H9 (cell line): ENCODE measurements around the gene BACH2. TPM values are rescaled to one million over a fixed set of nuclear protein-coding genes. Genes with fewer than 3 reads are reported as not detected.

Source experiments
- DNase-seq: peaks from one replicate; pipeline ENCODE4 v3.0.0-alpha.2; 2017
- H2AFZ ChIP-seq: one replicate; pipeline ENCODE4 v1.6.1; 2013; ENCODE audit warnings: mild to moderate bottlenecking, low read length, control low read depth, moderate library complexity
- H2AK5ac ChIP-seq: 2 replicates; pipeline ENCODE4 v1.6.1; 2013; ENCODE audit warnings: low read length, control low read depth, mixed read lengths; ENCODE audit not compliant: insufficient read length
- H2BK120ac ChIP-seq: one replicate; pipeline ENCODE4 v1.6.1; 2013; ENCODE audit warnings: low read depth, mild to moderate bottlenecking, low read length, control low read depth, inconsistent platforms; ENCODE audit not compliant: poor library complexity, severe bottlenecking
- H2BK12ac ChIP-seq: 2 replicates; pipeline ENCODE4 v1.6.1; 2013; ENCODE audit warnings: low read length, control low read depth, mixed read lengths, low read depth; ENCODE audit not compliant: insufficient read length
- H2BK15ac ChIP-seq: 2 replicates; pipeline ENCODE4 v1.6.1; 2013; ENCODE audit warnings: low read depth, low read length, control low read depth
- H2BK20ac ChIP-seq: one replicate; pipeline ENCODE4 v1.6.1; 2013; ENCODE audit warnings: low read depth, mild to moderate bottlenecking, low read length, control low read depth, inconsistent platforms; ENCODE audit not compliant: poor library complexity, severe bottlenecking
- H2BK5ac ChIP-seq: 2 replicates; pipeline ENCODE4 v1.6.1; 2013; ENCODE audit warnings: low read length, control low read depth, mixed read lengths; ENCODE audit not compliant: insufficient read length
- H3K14ac ChIP-seq: 2 replicates; pipeline ENCODE4 v1.6.1; 2013; ENCODE audit warnings: low read length, control low read depth; ENCODE audit not compliant: insufficient read depth
- H3K18ac ChIP-seq: 2 replicates; pipeline ENCODE4 v1.6.1; 2013; ENCODE audit warnings: low read depth, mild to moderate bottlenecking, mixed read lengths, low read length, control low read depth; ENCODE audit not compliant: insufficient read length
- H3K23ac ChIP-seq: 2 replicates; pipeline ENCODE4 v1.6.1; 2013; ENCODE audit warnings: low read length, control low read depth, mixed read lengths, low read depth; ENCODE audit not compliant: insufficient read length
- H3K23me2 ChIP-seq: 2 replicates; pipeline ENCODE4 v1.6.1; 2013; ENCODE audit warnings: low read depth, mild to moderate bottlenecking, mixed read lengths, low read length, control low read depth; ENCODE audit not compliant: insufficient read length, poor library complexity, severe bottlenecking
- H3K27ac ChIP-seq: 2 replicates; pipeline ENCODE4 v1.5.1; 2013; ENCODE audit warnings: low read length, control low read depth, mixed read lengths, low read depth; ENCODE audit not compliant: insufficient read length
- H3K27me3 ChIP-seq: 2 replicates; pipeline ENCODE4 v1.6.1; 2013; ENCODE audit warnings: low read length, control low read depth, inconsistent platforms; ENCODE audit not compliant: insufficient read depth
- H3K4ac ChIP-seq: 2 replicates; pipeline ENCODE4 v1.6.1; 2013; ENCODE audit warnings: low read depth, mild to moderate bottlenecking, control low read depth, inconsistent platforms, low read length, moderate library complexity
- H3K4me1 ChIP-seq: 2 replicates; pipeline ENCODE4 v1.6.1; 2013; ENCODE audit warnings: low read length, control low read depth, inconsistent platforms; ENCODE audit not compliant: insufficient read depth
- H3K4me2 ChIP-seq: 2 replicates; pipeline ENCODE4 v1.6.1; 2013; ENCODE audit warnings: low read length, control low read depth, mixed read lengths; ENCODE audit not compliant: insufficient read length, insufficient read depth
- H3K56ac ChIP-seq: 2 replicates; pipeline ENCODE4 v1.6.1; 2013; ENCODE audit warnings: low read depth, mild to moderate bottlenecking, mixed read lengths, low read length, control low read depth; ENCODE audit not compliant: insufficient read length
- H3K79me1 ChIP-seq: 2 replicates; pipeline ENCODE4 v1.6.1; 2013; ENCODE audit warnings: low read depth, mild to moderate bottlenecking, moderate library complexity, low read length, control low read depth, inconsistent platforms; ENCODE audit not compliant: insufficient read depth, poor library complexity, severe bottlenecking
- H3K79me2 ChIP-seq: 2 replicates; pipeline ENCODE4 v1.6.1; 2013; ENCODE audit warnings: low read length, control low read depth, inconsistent platforms; ENCODE audit not compliant: insufficient read depth
- H3K9ac ChIP-seq: 2 replicates; pipeline ENCODE4 v1.6.1; 2013; ENCODE audit warnings: low read length, control low read depth, mixed read lengths; ENCODE audit not compliant: insufficient read length; ENCODE audit errors: extremely low read depth
- H3K9me3 ChIP-seq: one replicate; pipeline ENCODE4 v1.6.1; 2013; ENCODE audit warnings: low read depth, low read length, inconsistent platforms; ENCODE audit not compliant: control insufficient read depth
- H3T11ph ChIP-seq: one replicate; pipeline ENCODE4 v1.6.1; 2013; ENCODE audit warnings: mild to moderate bottlenecking, low read length, control low read depth, inconsistent platforms
- H4K20me1 ChIP-seq: one replicate; pipeline ENCODE4 v1.6.1; 2013; ENCODE audit not compliant: control insufficient read depth, insufficient read length, insufficient read depth
- H4K5ac ChIP-seq: 2 replicates; pipeline ENCODE4 v1.6.1; 2013; ENCODE audit warnings: low read depth, mild to moderate bottlenecking, mixed read lengths, low read length, control low read depth; ENCODE audit not compliant: insufficient read length
- H4K8ac ChIP-seq: replicated peaks from 2 replicates; pipeline ENCODE4 v1.6.1; 2013; ENCODE audit warnings: low read length, control low read depth, mixed read lengths, low read depth; ENCODE audit not compliant: insufficient read length
- H4K91ac ChIP-seq: 2 replicates; pipeline ENCODE4 v1.6.1; 2013; ENCODE audit warnings: low read depth, mild to moderate bottlenecking, moderate library complexity, mixed read lengths, low read length, control low read depth; ENCODE audit not compliant: insufficient read length
- H3K27ac Mint-ChIP-seq, 3 experiments: 2 replicates in 2 of 3; 3 replicates in 1 of 3; pipeline ENCODE4 v1.8.0; 2020 to 2021; ENCODE audit warnings: mixed read lengths in 3 of 3, mild to moderate bottlenecking in 1 of 3, moderate library complexity in 1 of 3
- H3K27me3 Mint-ChIP-seq: 2 replicates; pipeline ENCODE4 v1.8.0; 2021; ENCODE audit warnings: low read depth, mild to moderate bottlenecking, moderate library complexity, mixed read lengths
- H3K36me3 Mint-ChIP-seq, 3 experiments: 2 replicates in 2 of 3; 3 replicates in 1 of 3; pipeline ENCODE4 v1.8.0; 2020 to 2021; ENCODE audit warnings: low read depth in 3 of 3, mixed read lengths in 3 of 3; ENCODE audit not compliant: insufficient read depth in 1 of 3
- H3K4me1 Mint-ChIP-seq, 2 experiments: 2 replicates each; pipeline ENCODE4 v1.8.0; 2020; ENCODE audit warnings: mixed read lengths in 2 of 2
- H3K4me3 Mint-ChIP-seq, 2 experiments: 2 replicates in 1 of 2; 3 replicates in 1 of 2; pipeline ENCODE4 v1.8.0; 2020 to 2021; ENCODE audit warnings: mild to moderate bottlenecking in 2 of 2, mixed read lengths in 2 of 2, moderate library complexity in 1 of 2
- H3K9me3 Mint-ChIP-seq, 2 experiments: 2 replicates in 1 of 2; 3 replicates in 1 of 2; pipeline ENCODE4 v1.8.0; 2020; ENCODE audit warnings: mild to moderate bottlenecking in 2 of 2, mixed read lengths in 2 of 2, moderate library complexity in 1 of 2
- CTCF ChIP-seq: fragments of 200-600 bp; sonication (generic); conservative IDR thresholded peaks from 3 replicates; pipeline ENCODE4 v1.8.0; 2021; ENCODE audit warnings: antibody characterized with exemption, mild to moderate bottlenecking
- total RNA-seq: library from RNA; stranded (reverse); gene quantifications from 2 replicates; pipeline ENCODE4 v1.2.1, GENCODE V29; 2021

BACH2 gene
- total RNA-seq, 1 experiment from 2014 or later: 2.0 TPM

- H3K36me3 Mint-ChIP-seq: no peaks in the 10 kb centered on the region
- H3T11ph ChIP-seq: no peak overlapping the region
- H4K5ac ChIP-seq: no peak overlapping the region
- no peak overlapping the region for H3K18ac ChIP-seq
- no peak overlapping the region for H2AK5ac ChIP-seq
- H4K8ac ChIP-seq: no peak overlapping the region
- H3K4me2 ChIP-seq: no peak overlapping the region
- no peak overlapping the region for H2BK20ac ChIP-seq
- H2BK5ac ChIP-seq: no peak overlapping the region
- H3K4ac ChIP-seq: no peak overlapping the region
- H2BK12ac ChIP-seq: no peak overlapping the region
- H2BK120ac ChIP-seq: no peak overlapping the region
- H3K27me3 Mint-ChIP-seq: no peaks in the 10 kb centered on the region; the same call in 1 of the 2 replicates
- no peak for TF ChIP-seq CTCF
- no peaks in the 10 kb centered on the region for H3K79me1 ChIP-seq
- H3K9me3 ChIP-seq: no peaks in the 10 kb centered on the region
- no peak overlapping the region for H4K91ac ChIP-seq
- H3K4me1 Mint-ChIP-seq: peaks cover 0 to 5% of the 10 kb centered on the region in 2 experiments; a peak in 2 of 4 replicates
- H3K23ac ChIP-seq: no peak overlapping the region
- H3K79me2 ChIP-seq: no peaks in the 10 kb centered on the region
- H3K9me3 Mint-ChIP-seq: peaks cover 0 to 3% of the 10 kb centered on the region in 2 experiments; a peak in 4 of 5 replicates
- no peaks in the 10 kb centered on the region; the same call in 1 of the 2 replicates for H3K4me1 ChIP-seq
- no peak overlapping the region for H3K27ac ChIP-seq
- H3K27me3 ChIP-seq: no peaks in the 10 kb centered on the region
- no peak overlapping the region for H3K27ac Mint-ChIP-seq
- no peak overlapping the region for H2BK15ac ChIP-seq
- H3K4me3 Mint-ChIP-seq: no peak overlapping the region
- no peak for DNase-seq
- H4K20me1 ChIP-seq: no peaks in the 10 kb centered on the region
- H3K14ac ChIP-seq: no peak overlapping the region
- no peak overlapping the region for H3K56ac ChIP-seq
- no peak overlapping the region for H3K9ac ChIP-seq
- H2AFZ ChIP-seq: no peak overlapping the region
- no peaks in the 10 kb centered on the region for H3K23me2 ChIP-seq
Observed at GRCh38 chr6:90170601-90171000, 126.0 kb downstream of the BACH2 start.
